MV-4-11 (cell line): ENCODE measurements around the gene ERRFI1.
"Not testable (repeated sequence)": the region's sequence is repeated elsewhere in the genome, so short reads cannot be mapped to it uniquely, and the experiment has no call there.

Experiments used
- DNase-seq: peaks from one replicate; lab custom pipeline; 2025; lab: John Stamatoyannopoulos, UW

The ERRFI1 gene

DNA sequence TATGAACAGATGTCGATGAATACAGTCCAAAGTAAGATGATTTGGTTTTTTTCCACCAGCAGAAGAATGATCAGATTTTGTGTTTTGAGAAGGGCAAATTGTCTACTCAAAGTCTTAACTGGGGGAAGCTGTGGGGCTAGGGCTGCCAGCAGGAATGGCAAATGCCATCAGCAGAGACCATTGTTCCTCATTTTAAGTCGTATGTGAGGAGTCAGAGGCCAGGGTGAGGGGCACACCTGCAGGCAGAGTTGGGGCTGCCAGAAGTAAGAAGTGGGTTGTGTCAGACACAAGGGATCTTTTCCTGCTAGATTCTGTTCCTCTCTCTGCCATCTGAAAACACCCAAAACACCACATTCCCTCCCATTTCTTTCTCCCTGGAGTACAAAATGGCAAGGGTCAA, 55.9 kb downstream of the ERRFI1 start:
- peak; percentile 69 for DNase-seq

DNA sequence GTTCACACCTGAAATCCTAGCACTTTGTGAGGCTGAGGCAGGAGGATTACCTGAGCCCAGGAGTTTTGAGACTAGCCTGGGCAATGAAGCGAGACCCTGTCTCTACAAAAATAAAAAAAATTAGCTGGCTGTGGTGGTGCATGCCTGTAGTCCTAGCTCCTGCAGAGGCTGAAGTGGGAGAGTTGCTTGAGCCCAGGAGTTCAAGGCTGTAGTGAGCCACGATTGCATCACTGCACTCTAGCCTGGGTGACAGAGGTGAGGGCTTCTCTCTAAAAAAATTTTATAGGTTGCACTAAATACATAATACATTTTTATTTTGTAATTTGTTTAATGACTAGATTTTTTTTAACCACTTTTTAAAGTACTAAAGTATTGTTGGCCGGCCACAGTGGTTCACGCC, 58.5 kb downstream of the ERRFI1 start:
- no peak for DNase-seq

DNA sequence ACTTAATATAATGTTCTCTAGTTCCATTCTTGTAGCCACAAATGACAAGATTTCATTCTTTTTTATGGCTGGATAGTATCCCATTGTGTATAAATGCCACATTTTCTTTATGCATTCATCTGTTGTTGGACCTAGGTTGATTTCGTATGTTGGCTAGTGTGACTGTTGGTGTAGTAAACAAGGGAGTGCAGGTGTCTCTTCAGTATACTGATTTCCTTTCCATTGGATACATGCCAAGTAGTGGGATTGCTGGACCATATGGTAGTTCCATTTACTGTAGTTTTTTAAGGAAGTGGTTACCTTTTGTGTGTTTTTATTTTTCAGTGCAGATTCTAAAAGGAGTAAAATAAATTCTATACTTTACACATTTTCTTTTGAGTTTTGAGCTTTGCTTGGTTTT, 58.9 kb downstream of the ERRFI1 start:
- DNase-seq, result no peak

DNA sequence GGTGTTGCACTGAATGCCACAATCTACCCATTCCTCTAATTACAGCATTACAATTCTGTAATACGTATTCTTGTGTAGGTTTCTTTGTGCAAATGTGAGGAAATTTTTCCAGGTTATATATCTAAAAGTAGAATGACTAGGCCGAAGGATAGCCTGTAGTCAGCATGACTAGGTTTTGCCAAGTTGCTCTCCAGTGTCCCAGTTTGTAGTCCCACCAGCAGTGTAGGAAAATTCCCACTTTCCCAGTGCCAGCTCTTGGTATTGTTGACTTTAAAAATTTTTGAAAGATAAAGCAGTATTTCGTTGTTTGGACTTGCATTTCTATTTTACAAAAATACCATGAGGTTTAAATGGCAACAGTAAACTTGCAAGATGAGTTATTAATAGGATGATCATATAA, 61.6 kb downstream of the ERRFI1 start:
- DNase-seq, result no peak

DNA sequence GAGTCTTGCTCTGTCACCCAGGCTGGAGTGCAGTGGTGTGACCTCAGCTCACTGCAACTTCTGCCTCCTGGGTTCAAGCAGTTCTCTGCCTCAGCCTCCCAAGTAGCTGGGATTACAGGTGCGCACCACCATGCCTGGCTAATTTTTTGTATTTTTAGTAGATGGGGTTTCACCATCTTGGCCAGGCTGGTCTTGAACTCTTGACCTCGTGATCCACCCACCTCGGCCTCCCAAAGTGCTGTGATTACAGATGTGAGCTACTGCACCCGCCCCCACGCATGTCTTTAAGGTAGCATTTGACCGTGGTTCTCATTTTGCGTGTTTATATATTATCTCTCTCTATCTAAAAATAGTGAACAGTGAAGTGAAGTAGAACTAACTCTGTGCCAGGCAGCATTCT, 62.3 kb downstream of the ERRFI1 start:
- not testable (repeated sequence) for DNase-seq

DNA sequence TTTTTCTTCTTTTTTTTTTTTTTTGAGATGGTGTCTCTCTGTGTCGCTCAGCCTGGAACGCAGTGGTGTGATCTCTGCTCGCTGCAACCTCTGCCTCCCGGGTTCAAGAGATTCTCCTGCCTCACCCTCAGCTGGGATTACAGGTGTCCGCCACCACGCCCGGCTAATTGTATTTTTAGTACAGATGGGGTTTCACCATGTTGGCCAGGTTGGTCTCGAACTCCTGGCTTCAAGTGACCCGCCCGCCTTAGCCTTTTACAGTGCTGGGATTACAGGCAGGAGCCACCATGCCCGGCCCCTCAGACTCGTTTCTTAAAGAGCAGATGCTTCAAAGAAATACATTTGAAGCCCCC, 62.8 kb downstream of the ERRFI1 start:
- not testable (repeated sequence) for DNase-seq

DNA sequence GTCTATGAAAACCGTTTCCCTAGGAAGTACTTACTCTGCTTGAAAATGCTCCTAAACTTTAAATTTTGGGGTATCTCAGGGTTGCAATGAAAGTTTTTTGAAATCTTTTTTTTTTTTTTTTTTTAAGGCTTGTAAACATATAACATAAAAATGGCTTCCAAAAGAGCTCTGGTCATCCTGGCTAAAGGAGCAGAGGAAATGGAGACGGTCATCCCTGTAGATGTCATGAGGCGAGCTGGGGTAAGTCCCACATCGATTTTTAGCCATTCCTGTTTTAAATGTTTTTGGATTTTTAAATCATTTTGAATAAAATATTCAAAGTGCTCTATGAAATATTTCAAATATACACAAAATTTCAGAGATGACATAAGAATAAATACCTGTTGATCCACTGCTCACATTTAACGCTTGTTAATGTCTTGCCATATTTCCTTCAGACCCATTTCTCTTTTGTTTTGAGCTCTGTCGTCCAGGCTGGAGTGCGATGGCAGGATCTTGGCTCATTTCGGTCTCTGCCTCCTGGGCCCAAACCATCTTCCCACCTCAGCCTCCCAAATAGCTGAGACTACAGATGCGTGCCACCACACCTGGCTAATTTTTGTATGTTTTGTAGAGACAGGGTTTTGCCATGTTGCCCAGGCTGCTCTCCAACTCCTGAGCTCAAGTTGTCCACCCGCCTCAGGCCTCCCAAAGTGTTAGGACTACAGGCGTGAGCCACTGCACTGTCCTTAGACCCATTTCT, 63.3 kb downstream of the ERRFI1 start:
- no peak for DNase-seq

DNA sequence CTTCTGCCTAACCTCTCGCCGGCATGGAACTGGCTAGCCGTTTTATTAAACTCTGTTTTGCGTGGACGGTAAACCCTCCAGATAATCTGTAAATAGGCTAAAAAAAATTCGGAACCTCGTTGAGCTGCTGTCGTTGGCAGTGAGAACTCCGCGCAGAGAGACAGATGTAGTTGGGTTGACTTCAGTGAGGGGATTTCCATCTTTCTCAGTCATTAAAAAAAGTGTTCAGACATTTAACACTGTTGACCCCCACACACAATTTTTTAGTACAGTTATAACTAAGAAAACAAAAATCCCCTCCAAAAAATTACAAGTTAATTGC, 64.1 kb downstream of the ERRFI1 start:
- DNase-seq, result peak; percentile 32
